Mucosa of stomach (tissue), 1 donor: ENCODE measurements around the gene CASP6.
"Not testable (repeated sequence)": the region's sequence is repeated elsewhere in the genome, so short reads cannot be mapped to it uniquely, and the experiment has no call there.

Experiments
- H3K27me3 ChIP-seq: one replicate; pipeline ENCODE4 v1.7.0; 2013; ENCODE audit warnings: mild to moderate bottlenecking, low read length; ENCODE audit not compliant: control insufficient read depth, insufficient read depth
- H3K36me3 ChIP-seq: one replicate; pipeline ENCODE4 v1.7.0; 2013; ENCODE audit warnings: low read length; ENCODE audit not compliant: control insufficient read depth, insufficient read depth
- H3K4me1 ChIP-seq: one replicate; pipeline ENCODE4 v1.7.0; 2013; ENCODE audit warnings: mild to moderate bottlenecking, low read length; ENCODE audit not compliant: control insufficient read depth, insufficient read depth
- H3K4me3 ChIP-seq: one replicate; pipeline ENCODE4 v1.7.0; 2013; ENCODE audit warnings: low read length
- H3K9ac ChIP-seq: one replicate; pipeline ENCODE4 v1.7.0; 2013; ENCODE audit warnings: mild to moderate bottlenecking, low read length, moderate library complexity
- H3K9me3 ChIP-seq: one replicate; pipeline ENCODE4 v1.7.0; 2013; ENCODE audit warnings: mild to moderate bottlenecking, low read length, moderate library complexity; ENCODE audit not compliant: control insufficient read depth
- donor health status: Pancreatic carcinoma.

CASP6 gene

GRCh38 chr4:109708435-109708834 is 5.2 kb upstream of the CASP6 start:
- Histone ChIP-seq H3K36me3 (no peaks in the 10 kb centered on the region), H3K4me3 (no peak overlapping the region), H3K9me3 (no peaks in the 10 kb centered on the region), H3K9ac (no peak overlapping the region), H3K27me3 (no peaks in the 10 kb centered on the region), H3K4me1 (no peaks in the 10 kb centered on the region)

GRCh38 chr4:109703664-109704361 is 568 bp upstream of the CASP6 start:
- H3K9ac ChIP-seq = peak overlapping the region; percentile 80
- H3K27me3 ChIP-seq = no peaks in the 10 kb centered on the region
- no peaks in the 10 kb centered on the region for H3K9me3 ChIP-seq
- peaks cover 18% of the 10 kb centered on the region for H3K4me1 ChIP-seq
- no peaks in the 10 kb centered on the region for H3K36me3 ChIP-seq
- no peak overlapping the region for H3K4me3 ChIP-seq

- Histone ChIP-seq H3K36me3 (no peaks in the 10 kb centered on the region), H3K27me3 (no peaks in the 10 kb centered on the region), H3K4me1 (peaks cover 24% of the 10 kb centered on the region), H3K9me3 (no peaks in the 10 kb centered on the region), H3K4me3 (peak overlapping the region; percentile 53), H3K9ac (peak overlapping the region; percentile 80)
These were observed 1.5 kb downstream of the CASP6 start for GRCh38 chr4:109701566-109702410.

GRCh38 chr4:109699553-109700225 is 3.6 kb downstream of the CASP6 start:
- Histone ChIP-seq H3K9ac (no peak overlapping the region), H3K4me3 (no peak overlapping the region), H3K4me1 (peaks cover 24% of the 10 kb centered on the region), H3K36me3 (no peaks in the 10 kb centered on the region), H3K27me3 (no peaks in the 10 kb centered on the region), H3K9me3 (no peaks in the 10 kb centered on the region)

GRCh38 chr4:109698656-109699055 is 4.6 kb downstream of the CASP6 start:
- Histone ChIP-seq H3K27me3 (no peaks in the 10 kb centered on the region), H3K9ac (no peak overlapping the region), H3K4me3 (no peak overlapping the region), H3K36me3 (no peaks in the 10 kb centered on the region), H3K9me3 (no peaks in the 10 kb centered on the region), H3K4me1 (peaks cover 28% of the 10 kb centered on the region)

GRCh38 chr4:109691411-109691920 is 11.8 kb downstream of the CASP6 start:
- Histone ChIP-seq H3K4me1 (peaks cover 4% of the 10 kb centered on the region), H3K36me3 (no peaks in the 10 kb centered on the region), H3K9ac (no peak overlapping the region), H3K27me3 (no peaks in the 10 kb centered on the region), H3K4me3 (no peak overlapping the region), H3K9me3 (no peaks in the 10 kb centered on the region)

GRCh38 chr4:109690690-109691410 is 12.4 kb downstream of the CASP6 start:
- Histone ChIP-seq H3K36me3 (no peaks in the 10 kb centered on the region), H3K9me3 (no peaks in the 10 kb centered on the region)

GRCh38 chr4:109684727-109685126 is 18.5 kb downstream of the CASP6 start:
- H3K9me3 ChIP-seq = no peaks in the 10 kb centered on the region
- no peak overlapping the region for H3K9ac ChIP-seq
- H3K4me3 ChIP-seq = no peak overlapping the region
- H3K4me1 ChIP-seq = no peaks in the 10 kb centered on the region
- no peaks in the 10 kb centered on the region for H3K36me3 ChIP-seq
- H3K27me3 ChIP-seq = no peaks in the 10 kb centered on the region

More at GRCh38 chr4:109690690-109691410, 12.4 kb downstream of the CASP6 start:
- no peak overlapping the region for H3K4me3 ChIP-seq
- no peak overlapping the region for H3K9ac ChIP-seq
- peaks cover 4% of the 10 kb centered on the region for H3K4me1 ChIP-seq
- H3K27me3 ChIP-seq = no peaks in the 10 kb centered on the region

GRCh38 chr4:109683621-109684253 is 19.5 kb downstream of the CASP6 start:
- no peaks in the 10 kb centered on the region for H3K9me3 ChIP-seq

GRCh38 chr4:109682875-109683274 is 20.4 kb downstream of the CASP6 start:
- no peaks in the 10 kb centered on the region for H3K36me3 ChIP-seq
- no peaks in the 10 kb centered on the region for H3K4me1 ChIP-seq
- H3K4me3 ChIP-seq = no peak overlapping the region
- H3K27me3 ChIP-seq = no peaks in the 10 kb centered on the region
- H3K9ac ChIP-seq = no peak overlapping the region
- H3K9me3 ChIP-seq = no peaks in the 10 kb centered on the region

More at GRCh38 chr4:109683621-109684253, 19.5 kb downstream of the CASP6 start:
- Histone ChIP-seq H3K27me3 (no peaks in the 10 kb centered on the region), H3K4me3 (no peak overlapping the region), H3K4me1 (no peaks in the 10 kb centered on the region), H3K9ac (no peak overlapping the region), H3K36me3 (no peaks in the 10 kb centered on the region)

GRCh38 chr4:109678925-109679324 is 24.3 kb downstream of the CASP6 start:
- H3K9me3 ChIP-seq, H3K36me3 ChIP-seq, H3K27me3 ChIP-seq, H3K9ac ChIP-seq, H3K4me1 ChIP-seq, H3K4me3 ChIP-seq: not testable (repeated sequence)
